Dedifferentiated amniotic fluid mesenchymal stem cell (primary cell): ENCODE data around the gene ZFAND3.
A peak's percentile ranks its signal among the peaks of the same experiment; 100 is the strongest.
"Not testable (repeated sequence)": the region's sequence is repeated elsewhere in the genome, so short reads cannot be mapped to it uniquely, and the experiment has no call there.

ENCODE experiments used
- DNase-seq: peaks from one replicate; pipeline ENCODE4 v3.0.0-alpha.2; 2016; ENCODE audit errors: extremely low spot score

ZFAND3 gene

DNA sequence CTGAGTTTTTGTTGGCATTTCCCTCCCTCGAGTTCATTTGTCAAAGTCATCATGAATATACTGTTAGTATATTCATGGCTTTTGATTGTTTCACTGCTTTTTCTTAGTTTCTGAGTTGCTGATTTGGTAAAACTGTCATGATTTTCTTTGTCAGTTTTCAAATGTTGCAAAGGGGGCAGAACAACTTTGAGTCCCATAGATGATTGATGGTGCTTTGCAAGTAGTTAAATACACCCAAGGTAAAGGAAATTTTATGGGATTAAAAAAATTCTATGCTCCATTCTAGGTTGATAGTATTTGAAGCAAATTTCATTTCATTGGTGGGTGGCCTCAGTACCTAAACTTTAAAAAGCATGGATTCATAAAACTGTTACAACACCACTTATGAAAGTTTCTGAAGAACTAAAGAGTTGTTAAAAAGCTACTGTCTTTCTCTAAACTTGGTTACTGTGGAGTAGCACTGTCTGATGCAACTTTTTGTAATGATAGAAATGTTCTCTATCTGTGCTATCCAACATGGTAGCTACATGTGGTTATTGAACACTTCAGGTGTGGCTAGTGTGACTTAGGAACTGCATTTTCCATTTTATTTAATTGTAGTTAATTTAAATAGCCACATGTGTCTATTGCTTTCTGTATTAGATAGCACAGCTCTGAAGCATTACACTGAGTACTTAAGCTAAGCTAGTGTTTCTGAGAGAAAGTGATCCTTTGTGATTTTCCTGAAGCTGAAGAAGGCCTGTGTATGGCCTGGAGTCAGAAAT lies 153.6 kb downstream of the ZFAND3 start:
- DNase-seq = peak; percentile 34

DNA sequence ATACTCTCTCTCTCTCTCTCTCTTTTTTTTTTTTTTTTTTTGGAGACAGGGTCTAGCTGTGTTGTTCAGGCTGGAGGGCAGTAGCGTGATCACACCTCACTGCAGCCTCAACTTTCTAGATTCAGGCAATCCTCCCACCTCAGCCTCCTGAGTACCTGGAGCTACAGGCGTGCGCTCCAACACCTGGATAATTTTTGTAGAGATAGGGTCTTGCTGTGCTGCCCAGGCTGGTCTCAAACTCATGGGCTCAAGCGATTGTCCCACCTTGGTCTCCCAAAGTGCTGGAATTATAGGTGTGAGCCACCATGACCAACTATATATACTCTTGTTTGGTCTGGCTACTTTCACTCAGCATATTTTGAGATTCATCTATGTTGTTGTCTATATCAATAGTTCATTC lies 154.9 kb downstream of the ZFAND3 start:
- no peak for DNase-seq

GRCh38 chr6:37974943-37975342 lies 155.4 kb downstream of the ZFAND3 start:
- DNase-seq = no peak

- DNase-seq = no peak
Observed at GRCh38 chr6:37977715-37978114, 158.2 kb downstream of the ZFAND3 start.

- DNase-seq = no peak
Observed at GRCh38 chr6:37979392-37980221, 160.1 kb downstream of the ZFAND3 start.

DNA sequence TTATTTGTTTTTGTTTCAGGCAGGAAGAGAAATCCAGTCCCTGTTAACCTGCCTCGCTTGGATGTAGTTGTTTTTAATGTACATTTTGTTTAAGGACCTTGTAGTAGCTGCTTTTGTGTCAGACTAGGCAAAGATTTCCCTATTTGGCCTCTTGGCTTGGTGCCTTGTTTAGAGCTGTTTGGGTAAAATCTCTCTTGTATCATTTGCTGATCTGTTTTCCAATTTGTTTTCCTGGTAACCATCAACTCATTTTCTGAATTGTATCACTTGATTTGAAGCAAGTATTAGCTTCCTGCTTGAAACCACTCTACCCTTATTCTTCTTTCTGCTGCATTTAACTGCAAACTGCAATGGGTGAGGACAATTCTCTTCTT lies 160.7 kb downstream of the ZFAND3 start:
- DNase-seq = no peak

DNA sequence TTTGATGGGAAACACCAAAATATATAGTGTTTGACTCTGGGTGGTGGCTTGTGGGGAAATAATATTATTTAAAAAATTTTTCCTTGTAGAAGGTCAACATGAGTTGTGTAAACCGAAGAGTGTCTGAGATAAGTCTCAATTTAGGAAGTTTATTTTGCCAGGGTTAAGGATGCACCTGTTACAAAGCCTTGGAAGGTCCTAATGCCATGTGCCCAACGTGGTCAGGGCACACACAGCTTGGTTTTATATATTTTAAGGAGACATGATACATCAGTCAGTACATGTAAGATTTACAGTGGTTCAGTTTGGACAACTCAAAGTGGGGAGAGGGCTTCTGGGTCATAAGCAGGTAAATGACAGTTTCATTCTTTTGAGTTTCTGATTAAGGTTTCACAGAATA lies 162.1 kb downstream of the ZFAND3 start:
- no peak for DNase-seq

DNA sequence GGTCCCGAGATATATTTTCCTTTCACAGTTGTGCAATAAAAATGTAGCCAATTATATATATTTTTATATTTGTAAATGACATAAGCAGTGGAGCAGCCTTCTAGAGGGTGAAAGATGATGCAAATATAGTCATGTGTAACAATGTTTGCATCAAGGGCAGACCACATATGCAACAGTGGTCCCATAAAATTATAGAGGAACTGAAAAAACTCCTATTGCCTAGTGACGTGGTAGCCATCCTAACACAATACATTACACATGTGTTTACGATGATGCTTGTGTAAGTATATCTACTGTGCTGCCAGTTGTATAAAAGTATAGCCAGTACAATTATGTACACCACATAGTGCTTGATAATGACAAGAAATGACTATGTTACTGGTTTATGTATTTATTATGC lies 162.8 kb downstream of the ZFAND3 start:
- DNase-seq = no peak

DNA sequence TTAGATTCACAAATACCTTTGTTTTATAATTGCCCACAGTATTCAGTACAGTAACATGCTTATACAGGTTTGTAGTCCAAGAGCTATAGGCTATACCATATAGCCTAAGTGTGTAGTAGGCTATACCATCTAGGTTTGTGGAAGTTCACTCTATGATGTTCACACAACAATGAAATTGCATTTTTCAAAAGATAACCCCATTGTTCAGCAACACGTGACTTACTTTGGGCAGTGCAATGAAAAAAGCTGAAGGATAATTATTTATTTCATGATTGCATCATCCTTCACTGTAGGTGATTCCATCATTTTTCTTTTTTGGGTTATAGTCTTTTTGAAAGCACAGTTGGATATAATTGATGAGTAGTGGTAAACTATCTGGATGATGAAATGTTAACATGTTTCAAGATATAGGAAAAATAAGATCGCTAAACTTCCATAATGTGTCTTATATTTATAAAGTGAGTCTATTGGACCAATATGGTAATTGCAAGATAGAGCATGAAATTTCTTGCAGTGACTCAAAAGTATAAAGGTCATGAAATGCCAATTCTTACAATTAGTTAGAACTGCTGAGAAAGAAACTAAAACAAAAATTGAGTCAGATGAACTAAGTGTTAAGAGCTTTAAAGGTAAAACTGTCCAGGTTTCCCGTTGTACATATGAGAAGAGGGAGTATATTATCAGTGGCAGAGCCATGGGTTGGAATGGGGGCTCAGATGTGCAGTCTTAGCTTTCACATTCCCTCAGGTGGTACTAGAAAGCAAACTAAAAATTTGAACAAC lies 164.4 kb downstream of the ZFAND3 start:
- DNase-seq = no peak

GRCh38 chr6:37984578-37984977 lies 165.1 kb downstream of the ZFAND3 start:
- DNase-seq = no peak

DNA sequence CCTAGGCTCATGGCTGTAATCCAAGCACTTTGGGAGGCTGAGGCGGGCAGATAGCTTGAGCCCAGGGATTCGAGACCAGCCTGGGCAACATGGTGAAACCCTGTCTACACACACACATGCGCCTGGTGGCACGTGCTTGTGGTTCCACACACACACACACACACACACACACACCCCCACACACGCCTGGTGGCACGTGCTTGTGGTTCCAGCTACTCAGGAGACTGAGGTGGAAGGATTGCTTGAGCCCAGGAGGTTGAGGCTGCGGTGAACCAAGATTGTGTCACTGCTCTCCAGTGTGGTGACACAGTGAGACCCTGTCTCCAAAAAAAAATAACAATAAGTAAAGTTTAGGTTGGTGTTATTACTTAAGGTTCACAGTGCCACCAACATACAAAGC lies 165.8 kb downstream of the ZFAND3 start:
- DNase-seq = no peak

DNA sequence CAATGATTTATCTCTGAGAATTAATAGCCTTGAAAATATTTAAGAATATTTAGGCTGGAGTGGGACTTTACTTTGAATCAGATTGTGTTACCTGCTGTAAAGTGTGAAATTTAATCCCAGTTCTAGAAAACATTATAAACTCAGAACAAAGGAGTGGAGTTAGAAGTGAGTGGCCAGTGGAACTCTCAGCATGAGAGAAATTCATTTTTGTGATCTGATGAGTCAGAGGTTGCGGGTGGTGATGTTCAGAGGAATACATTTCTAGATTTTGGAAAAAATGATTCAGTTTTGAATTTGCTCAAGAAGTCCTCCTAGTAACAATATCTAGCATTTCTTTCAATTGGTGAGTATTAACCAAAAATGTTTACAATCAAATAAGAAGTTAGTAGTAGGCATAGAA lies 167.5 kb downstream of the ZFAND3 start:
- DNase-seq = peak; percentile 63

DNA sequence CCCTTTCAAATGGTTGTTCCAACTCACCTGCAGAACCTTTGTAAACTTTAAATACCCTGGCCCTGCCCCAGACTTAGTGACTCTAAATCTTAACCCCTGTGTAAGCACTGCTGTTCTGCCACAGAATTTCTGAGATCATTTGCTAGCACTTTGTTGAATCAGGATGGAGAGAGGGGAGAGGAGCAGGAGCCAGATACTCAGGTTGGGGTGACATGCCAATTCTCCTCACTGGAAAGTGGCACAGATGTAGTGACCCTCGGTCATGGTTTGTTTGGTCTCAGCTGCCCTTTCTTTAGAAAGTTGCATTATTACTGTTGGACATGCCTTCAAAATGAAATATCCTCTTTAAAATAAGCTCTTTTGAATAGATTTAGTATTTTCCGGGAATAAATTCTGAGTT lies 168.0 kb downstream of the ZFAND3 start:
- DNase-seq = no peak

DNA sequence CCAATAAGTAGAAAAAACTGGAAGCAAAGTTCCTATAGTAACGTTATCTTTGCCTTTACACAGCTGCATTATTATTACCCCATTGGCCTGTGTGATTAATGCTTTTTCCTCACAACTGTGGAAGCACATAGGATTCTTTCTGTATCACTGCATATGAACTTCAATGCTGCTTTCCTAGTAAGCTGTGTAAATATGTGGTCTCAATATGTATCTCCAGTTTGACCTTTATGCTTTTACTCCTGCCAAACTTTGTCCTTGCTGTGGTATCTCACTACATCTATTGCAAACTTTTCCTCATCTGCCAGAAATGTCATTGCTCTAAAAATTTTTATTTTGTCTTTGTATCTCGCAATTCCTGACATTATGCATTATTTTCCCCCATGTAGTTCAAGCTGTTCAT lies 168.6 kb downstream of the ZFAND3 start:
- no peak for DNase-seq

- no peak for DNase-seq
Observed at GRCh38 chr6:37988696-37989095, 169.2 kb downstream of the ZFAND3 start.

DNA sequence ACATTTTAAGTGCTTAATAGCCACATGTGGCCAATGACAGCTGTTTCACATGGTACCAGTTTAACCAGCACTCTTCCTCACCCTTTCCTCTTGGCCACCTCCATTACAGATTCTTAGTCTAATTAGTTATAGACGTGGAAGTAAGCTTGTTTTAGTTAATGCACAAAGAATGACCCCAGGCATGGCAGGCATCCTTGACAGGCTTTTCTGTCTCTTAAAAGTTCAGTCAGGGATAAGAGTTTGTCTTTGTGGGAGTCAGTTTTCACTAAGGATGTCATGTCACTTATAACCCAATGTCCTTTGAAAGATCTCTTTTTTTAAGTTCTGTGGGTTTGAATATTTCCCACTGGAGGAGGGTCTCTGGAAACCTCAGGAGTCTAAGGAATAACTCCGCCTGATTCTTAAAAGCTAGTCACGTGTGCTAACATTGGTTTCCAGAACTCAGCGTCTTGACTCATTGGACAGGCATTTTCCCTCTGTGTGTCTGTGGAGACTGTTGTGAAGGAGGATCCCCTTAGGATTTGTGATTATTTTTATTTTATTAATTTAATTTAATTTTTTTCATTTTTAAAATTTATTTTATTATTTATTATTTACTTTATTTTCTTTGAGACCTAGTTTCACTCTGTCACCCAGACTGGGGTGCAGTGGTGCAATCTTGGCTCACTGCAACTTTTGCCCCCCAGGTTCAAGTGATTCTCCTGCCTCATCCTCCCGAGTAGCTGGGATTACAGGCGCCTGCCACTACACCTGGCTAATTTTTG lies 171.4 kb downstream of the ZFAND3 start:
- peak; percentile 85 for DNase-seq

GRCh38 chr6:37992749-37993148 lies 173.2 kb downstream of the ZFAND3 start:
- no peak for DNase-seq

DNA sequence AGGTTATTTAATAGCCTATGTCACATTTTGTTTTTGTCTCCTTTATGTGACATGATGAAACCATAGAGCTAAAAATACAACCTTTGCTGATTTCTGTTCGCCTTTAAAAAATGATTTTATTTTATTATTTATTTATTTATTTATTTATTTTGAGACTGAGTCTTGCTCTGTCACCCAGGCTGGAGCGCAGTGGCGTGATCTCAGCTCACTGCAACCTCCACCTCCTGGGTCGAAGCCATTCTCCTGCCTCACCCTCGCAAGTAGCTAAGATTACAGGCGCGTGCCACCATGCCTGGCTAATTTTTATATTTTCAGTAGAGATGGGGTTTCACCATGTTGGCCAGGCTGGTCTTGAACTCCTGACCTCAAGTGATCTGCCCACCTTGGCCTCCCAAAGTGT lies 173.7 kb downstream of the ZFAND3 start:
- not testable (repeated sequence) for DNase-seq

DNA sequence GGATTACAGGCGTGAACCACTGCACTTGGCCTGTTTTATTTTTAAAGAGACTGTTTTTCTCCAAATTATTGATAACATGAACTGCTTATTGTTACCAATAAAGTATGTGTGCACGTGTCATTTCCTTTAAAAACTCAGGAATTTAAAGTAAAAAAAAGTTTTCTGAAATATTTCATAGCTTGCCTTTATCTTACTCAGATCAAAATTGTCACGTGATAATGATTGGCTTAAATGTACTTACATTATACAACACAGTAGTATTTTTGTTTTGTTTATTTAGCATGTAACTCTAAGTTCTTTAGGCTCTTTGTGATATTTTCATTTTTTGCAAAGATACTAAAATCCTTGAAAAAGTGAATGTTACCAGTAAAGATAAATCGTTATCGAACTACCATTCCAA lies 174.1 kb downstream of the ZFAND3 start:
- DNase-seq = no peak

DNA sequence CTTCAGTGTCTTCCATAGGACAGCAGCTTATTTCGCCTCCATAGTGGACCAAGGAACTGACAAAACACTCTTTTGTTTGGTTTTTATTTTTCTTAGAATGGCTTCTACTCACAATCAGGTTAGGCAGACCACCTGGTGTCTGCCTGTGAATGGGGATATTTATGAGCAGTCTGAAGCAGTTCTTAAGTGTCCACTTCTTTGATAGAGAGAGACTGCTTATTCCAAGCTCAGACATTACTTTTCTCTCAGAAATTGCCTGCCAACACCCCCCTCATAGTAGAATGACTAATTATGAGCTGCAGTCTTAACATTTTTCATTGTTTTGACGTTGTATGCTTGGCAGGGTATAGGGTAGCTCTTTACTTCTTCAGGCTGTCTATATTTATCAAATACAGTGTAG lies 174.7 kb downstream of the ZFAND3 start:
- DNase-seq = no peak

GRCh38 chr6:37998366-37998765 lies 178.8 kb downstream of the ZFAND3 start:
- no peak for DNase-seq

DNA sequence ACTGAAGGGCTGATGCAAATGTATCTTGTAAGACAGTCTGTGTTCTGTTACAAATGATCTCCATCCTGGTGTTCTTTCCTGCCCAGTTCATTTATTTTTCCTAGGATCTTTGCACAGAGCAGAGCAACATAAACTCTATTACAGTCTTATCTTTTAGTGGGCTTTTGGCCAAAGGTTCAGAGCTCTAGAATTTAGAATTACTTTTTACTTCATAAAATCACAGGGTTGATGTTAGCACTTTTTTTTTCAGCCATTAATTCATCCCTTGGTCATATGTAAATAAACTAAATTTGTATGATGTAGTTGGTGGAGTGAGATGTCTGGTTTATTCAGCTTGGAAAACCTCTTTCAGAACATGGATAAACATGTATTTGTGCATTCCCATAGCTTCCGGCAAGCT lies 181.9 kb downstream of the ZFAND3 start:
- no peak for DNase-seq
